UCSD-AML1 (cell line): ENCODE results near the gene PPCS.
"Not testable (repeated sequence)": the region's sequence is repeated elsewhere in the genome, so short reads cannot be mapped to it uniquely, and the experiment has no call there.

Source experiments
- DNase-seq: peaks from one replicate; lab custom pipeline; 2025; ENCODE audit not compliant: unreplicated experiment; lab: John Stamatoyannopoulos, UW

PPCS gene

GRCh38 chr1:42450061-42450460 is 6.3 kb upstream of the PPCS start:
- DNase-seq = no peak

DNA sequence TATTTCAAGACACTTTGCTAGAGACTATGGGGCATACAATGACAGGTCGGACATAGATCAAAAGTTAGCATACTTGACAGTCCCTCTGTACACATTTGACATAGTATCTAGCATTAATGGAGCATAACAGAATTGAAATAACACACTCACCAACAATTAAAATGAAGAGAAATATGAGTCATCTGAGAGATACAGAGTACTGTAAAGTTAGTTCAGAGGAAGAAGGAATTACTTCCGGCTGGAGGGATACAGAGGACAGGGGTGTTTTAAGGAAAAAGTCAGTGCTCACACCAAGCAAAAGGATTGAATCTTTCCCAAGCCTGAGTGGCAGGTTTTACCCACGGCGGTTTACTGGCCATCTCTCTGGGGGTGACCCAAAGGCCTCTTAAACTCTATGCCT is 3.0 kb upstream of the PPCS start:
- no peak for DNase-seq

- DNase-seq = no peak
Measured at GRCh38 chr1:42454403-42454802, 1.9 kb upstream of the PPCS start.

DNA sequence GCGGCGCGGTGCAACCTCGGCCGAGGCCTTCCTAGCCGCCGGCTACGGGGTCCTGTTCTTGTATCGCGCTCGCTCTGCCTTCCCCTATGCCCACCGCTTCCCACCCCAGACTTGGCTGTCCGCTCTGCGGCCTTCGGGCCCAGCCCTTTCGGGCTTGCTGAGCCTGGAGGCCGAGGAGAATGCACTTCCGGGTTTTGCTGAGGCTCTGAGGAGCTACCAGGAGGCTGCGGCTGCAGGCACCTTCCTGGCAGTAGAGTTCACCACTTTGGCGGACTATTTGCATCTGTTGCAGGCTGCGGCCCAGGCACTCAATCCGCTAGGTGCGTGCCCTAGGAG is 379 bp downstream of the PPCS start:
- DNase-seq = peak; percentile 81

DNA sequence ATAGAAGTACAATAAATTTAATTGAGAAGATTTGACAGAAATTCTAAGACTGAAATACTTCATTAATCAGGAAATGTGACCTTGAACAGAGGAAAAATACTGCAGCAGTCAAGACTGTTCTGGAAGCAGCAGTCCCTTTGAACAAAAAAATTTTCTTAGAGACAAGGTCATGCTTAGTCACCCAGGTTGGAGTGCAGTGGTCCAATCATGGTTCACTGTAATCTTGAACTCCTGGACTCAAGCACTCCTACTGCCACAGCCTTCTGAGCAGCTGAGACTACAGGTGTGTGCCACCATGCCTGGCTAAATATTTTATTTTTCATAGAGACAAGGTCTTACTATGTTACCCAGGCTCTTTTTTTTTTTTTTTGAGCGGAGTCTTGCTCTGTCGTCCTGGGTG is 4.9 kb downstream of the PPCS start:
- DNase-seq = no peak

DNA sequence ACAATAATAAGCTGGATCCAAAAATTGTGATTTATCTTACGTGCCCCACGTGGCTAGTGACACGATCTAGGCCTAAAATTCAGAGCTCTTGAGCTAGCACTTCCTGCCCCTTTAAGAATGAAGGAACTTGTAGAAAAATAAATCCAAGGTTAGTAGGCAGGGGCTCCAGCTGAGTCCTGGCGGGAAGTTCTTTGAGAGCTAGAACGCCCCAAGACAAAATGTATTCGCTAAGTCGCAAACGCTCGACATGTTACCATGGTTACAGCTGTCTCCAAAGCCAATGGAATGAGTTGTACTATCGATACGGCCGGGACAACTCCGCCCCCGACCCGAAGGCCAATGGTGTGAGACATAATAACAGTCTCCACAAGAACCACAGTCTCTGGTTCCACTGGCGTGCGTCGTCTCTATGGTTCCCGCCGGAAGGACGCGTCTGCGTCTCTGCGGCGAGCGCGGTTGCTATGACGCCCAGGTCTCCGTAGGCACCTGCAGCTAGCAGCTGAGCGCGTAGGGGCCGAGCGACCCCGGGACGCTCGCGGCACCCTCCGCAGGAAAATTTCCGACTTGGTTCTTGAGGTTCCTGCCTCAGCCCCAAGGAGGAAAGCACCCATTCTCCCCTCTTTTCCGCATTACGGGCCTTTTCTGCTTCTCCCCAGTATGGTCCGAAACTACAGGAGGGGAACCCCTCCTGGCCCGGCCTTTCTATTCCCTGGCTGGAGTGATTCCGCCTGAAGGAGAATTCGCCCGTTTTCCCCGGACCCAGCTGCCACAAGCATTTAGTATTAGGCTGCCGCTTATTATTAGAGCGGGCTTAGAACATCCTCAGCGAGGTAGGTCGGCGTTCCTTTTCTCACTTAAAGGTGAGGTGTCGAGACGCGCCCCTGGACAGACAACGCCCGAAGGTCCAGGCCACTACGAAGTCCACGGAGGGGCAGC is 6.8 kb downstream of the PPCS start, which contains the start of gene CCDC30:
TSS of gene CCDC30 (plus strand) at position 459 of the 936 bp plus-strand sequence. CDS start 17,266 bp downstream, outside the sequence.
- DNase-seq = peak; percentile 78

- no peak for DNase-seq
Measured at GRCh38 chr1:42463921-42464320, 7.6 kb downstream of the PPCS start.

- DNase-seq = no peak
Measured at GRCh38 chr1:42466030-42466429, 9.7 kb downstream of the PPCS start.

DNA sequence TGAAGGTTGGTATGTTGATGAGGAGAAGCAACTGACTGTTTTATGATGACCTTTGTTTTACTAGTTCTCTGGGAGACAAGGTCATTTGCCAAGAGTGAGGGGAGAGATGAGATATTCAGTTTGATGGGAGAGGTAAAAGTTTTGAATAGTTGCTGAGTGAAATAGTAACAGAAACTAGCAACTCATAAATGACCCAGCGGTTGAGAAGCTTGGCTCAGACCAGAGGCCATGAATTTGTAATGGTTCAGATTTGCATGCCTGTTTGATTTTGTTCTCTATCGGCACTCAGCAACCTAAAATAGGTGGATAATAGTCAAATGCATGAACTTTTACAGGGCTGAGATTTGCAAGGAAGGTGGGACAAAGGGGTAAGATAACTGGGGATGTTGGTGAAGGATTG is 13.4 kb downstream of the PPCS start:
- DNase-seq = no peak

- no peak for DNase-seq
Measured at GRCh38 chr1:42476605-42477004, 20.3 kb downstream of the PPCS start.

GRCh38 chr1:42477354-42477753 is 21.0 kb downstream of the PPCS start:
- DNase-seq = not testable (repeated sequence)

DNA sequence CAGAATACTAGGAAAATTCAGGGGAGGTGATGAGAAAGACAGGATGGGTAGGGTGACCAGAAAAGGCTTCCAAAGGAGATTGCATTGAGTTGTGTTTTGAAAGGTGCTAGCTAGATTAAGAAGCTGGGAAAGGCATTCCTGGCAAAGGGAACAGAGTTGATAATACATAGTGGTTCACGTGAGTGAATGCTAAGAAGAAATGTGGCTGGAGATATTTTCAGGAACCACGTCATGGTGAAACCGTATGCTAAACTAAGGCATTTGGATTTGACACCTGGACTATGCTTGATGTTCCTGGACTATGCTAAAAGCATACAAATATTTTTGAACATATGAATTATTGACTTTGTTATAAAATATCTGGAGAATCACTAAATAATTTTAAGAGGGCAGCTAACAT is 21.4 kb downstream of the PPCS start:
- no peak for DNase-seq

DNA sequence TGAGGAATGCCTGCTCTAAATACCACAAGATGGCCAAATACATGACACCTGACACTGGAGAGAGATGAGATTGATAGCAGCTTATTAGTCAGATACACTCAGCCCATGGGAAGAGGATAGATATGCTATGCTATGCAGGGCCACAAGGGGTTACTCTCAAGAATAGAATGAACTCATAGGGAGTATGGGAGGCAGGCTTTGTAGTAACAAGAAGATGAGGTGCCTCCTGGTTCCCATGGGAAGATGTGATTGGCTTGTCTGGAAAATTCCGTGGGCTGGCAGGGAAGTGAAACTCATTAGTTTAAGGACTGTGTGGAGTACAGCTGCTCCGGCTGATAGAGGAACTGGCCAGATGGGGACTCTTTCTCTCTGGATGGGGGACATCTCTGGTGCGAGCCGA is 23.3 kb downstream of the PPCS start:
- DNase-seq = no peak

DNA sequence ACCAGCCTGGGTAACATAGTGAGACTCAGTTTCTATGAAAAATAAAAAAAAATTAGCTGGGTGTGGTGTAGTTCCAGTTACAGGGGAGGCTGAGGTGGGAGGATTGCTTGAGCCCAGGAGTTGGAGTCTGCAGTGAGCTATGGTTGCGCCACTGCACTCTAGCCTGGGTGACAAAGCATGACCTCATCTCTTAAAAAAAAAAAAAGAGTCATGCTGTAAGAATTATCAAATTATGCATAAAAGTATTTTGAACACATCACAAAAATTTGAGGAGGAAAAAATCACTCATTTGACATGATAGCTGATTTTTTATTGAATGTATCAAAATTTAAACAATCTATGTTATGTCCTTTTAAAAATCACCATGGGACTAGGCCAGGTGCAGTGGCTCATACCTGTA is 24.6 kb downstream of the PPCS start:
- DNase-seq = no peak

GRCh38 chr1:42482635-42483153 is 26.4 kb downstream of the PPCS start:
- DNase-seq = no peak

DNA sequence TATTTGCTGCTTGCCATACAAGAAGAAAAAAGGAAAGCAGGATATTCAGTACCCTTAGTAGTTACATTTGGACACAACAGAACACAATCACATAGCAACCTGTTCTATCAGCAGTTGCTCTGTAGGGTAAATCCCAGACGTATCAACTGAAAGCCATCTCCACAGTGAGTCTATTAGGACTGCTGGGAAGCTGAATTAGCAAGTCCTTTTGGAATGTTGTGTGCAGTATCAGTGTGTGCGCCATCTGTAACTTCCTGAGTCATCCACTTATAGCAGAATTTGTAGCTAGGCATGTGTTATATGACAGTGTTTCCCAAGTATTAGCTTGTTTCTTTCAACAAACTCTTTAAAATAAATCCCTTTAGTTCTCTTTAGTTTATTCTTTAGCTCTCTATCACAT is 28.0 kb downstream of the PPCS start:
- DNase-seq = no peak

GRCh38 chr1:42490237-42490636 is 33.9 kb downstream of the PPCS start:
- DNase-seq = no peak

DNA sequence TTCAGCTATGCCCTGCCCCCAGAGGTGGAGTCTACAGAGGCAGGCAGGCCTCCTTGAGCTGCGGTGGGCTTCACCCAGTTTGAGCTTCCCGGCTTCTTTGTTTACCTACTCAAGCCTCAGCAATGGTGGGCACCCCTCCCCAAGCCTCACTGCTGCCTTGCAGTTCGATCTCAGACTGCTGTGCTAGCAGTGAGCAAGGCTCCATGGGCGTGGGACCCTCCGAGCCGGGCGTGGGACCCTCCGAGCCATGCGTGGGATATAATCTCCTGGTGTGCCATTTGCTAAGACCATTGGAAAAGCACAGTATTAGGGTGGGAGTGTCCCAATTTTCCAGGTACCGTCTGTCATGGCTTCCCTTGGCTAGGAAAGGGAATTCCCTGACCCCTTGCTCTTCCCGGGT is 45.7 kb downstream of the PPCS start:
- DNase-seq = not testable (repeated sequence)

DNA sequence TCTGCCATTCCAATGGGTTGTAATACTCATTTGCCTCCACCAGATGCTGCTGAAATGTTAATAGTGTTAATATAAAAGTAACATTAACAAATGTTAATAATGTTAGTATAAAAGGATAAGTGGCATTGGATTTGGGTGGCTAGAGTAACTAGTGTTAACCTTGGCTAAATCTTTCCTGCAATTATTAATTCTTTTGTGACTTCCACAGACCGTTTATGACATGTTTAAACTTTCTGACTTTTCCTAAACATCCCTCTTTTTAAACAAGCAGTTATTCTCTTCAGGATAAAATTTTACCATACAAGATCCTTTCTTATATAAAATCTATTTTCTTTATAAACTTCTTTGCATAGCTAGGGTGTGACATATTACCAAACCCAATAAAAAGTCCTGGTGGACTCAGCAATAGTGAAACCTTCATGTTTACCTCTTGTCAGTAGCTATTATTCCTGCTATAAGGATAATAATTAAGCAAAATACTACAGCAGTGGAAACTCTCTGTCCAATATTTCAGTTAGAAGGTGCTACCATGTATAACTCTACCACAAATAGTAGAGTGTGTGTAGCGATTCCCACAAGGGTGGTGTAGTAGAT is 48.3 kb downstream of the PPCS start:
- no peak for DNase-seq

DNA sequence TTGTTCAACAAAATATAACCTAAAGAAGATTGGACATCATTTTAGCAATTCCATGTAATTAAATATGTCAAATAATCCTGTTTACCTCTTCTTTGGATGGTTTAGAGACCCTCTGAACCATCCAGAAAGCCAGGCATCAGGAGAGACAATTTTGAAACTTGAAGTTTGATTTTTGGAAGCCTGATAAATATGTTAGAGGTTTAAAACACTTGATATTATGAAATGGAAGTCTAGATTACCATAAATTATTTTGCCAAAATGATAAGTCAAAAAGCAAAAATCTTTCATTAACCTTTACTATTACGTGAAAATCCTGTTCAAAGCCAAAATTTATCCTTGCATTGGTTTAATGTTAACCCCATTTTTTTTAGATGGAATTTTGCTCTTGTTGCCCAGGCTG is 50.2 kb downstream of the PPCS start:
- no peak for DNase-seq
